GM19238 (cell line): Measurements from ENCODE around the gene MKX.

ENCODE experiments used
- DNase-seq: peaks from one replicate; pipeline ENCODE4 v3.0.0; 2011; ENCODE audit warnings: low spot score; ENCODE audit not compliant: insufficient read length

The MKX gene

GRCh38 chr10:27655296-27655695, 90.3 kb downstream of the MKX start:
- DNase-seq, result no peak

GRCh38 chr10:27654284-27654683, 91.3 kb downstream of the MKX start:
- no peak for DNase-seq

GRCh38 chr10:27646604-27647175, 98.9 kb downstream of the MKX start:
- DNase-seq, result no peak

- no peak for DNase-seq
Measured at GRCh38 chr10:27646194-27646593, 99.4 kb downstream of the MKX start.

GRCh38 chr10:27644307-27644939, 101.2 kb downstream of the MKX start:
- no peak for DNase-seq

- DNase-seq, result no peak
Measured at GRCh38 chr10:27643301-27643700, 102.3 kb downstream of the MKX start.

GRCh38 chr10:27642023-27642589, 103.5 kb downstream of the MKX start:
- no peak for DNase-seq

- DNase-seq, result no peak
Measured at GRCh38 chr10:27638071-27638750, 107.4 kb downstream of the MKX start.

- no peak for DNase-seq
Measured at GRCh38 chr10:27637601-27638000, 108.0 kb downstream of the MKX start.

- no peak for DNase-seq
Measured at GRCh38 chr10:27636816-27637215, 108.8 kb downstream of the MKX start.

- no peak for DNase-seq
Measured at GRCh38 chr10:27635699-27636270, 109.8 kb downstream of the MKX start.

- DNase-seq, result no peak
Measured at GRCh38 chr10:27635290-27635689, 110.3 kb downstream of the MKX start.

- DNase-seq, result no peak
Measured at GRCh38 chr10:27628621-27629020, 117.0 kb downstream of the MKX start.

GRCh38 chr10:27626890-27627289, 118.7 kb downstream of the MKX start:
- no peak for DNase-seq

GRCh38 chr10:27625452-27626211, 120.0 kb downstream of the MKX start:
- no peak for DNase-seq

GRCh38 chr10:27624941-27625340, 120.7 kb downstream of the MKX start:
- no peak for DNase-seq
